ENCODE results near the gene LHFPL4.

DNA sequence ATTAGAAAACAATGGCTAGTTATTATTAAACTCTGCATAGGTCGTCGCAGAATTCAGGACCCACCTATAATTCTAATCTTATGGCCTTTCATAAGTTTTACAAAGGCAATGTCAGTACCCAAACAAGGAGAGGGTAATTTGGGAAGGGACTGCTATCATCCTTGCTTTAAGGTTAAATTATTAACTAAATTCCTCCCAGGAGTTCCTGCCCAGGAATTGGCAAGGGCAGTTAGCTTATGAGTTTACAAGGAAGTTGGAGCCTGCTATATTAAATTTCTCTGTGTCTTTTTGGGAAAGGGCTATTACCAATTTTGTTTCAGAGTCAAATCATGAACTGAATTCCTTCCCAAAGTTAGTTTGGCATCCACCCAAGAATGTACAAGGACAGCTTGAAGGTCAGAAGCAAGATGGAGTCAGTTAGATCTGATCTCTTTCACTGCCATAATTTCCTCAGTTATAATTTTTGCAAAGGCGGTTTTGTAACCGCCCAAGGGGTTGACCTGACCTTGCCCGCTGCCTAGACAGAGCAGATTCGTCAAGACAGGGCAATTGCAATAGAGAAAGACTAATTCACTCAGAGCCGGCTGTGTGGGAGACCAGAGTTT, 45.3 kb upstream of the LHFPL4 start:
- TF ChIP-seq, protein P1, sequence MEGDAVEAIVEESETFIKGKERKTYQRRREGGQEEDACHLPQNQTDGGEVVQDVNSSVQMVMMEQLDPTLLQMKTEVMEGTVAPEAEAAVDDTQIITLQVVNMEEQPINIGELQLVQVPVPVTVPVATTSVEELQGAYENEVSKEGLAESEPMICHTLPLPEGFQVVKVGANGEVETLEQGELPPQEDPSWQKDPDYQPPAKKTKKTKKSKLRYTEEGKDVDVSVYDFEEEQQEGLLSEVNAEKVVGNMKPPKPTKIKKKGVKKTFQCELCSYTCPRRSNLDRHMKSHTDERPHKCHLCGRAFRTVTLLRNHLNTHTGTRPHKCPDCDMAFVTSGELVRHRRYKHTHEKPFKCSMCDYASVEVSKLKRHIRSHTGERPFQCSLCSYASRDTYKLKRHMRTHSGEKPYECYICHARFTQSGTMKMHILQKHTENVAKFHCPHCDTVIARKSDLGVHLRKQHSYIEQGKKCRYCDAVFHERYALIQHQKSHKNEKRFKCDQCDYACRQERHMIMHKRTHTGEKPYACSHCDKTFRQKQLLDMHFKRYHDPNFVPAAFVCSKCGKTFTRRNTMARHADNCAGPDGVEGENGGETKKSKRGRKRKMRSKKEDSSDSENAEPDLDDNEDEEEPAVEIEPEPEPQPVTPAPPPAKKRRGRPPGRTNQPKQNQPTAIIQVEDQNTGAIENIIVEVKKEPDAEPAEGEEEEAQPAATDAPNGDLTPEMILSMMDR (IDR thresholded peaks at IDR 0.05 in 8 of 11, conservative IDR thresholded peaks at IDR 0.05 in 3 of 11), result no peak
- TF ChIP-seq POLR2A (IDR thresholded peaks at IDR 0.05), result no peak
